T-helper 2 cell treated with Interferon-gamma antibody and Interleukin-4, amounts not matched to agents 5 μg/mL and 100 μg/mL, for 36 hours (primary cell): Measurements from ENCODE around the gene BPIFB1.

Experiments used
- DNase-seq: peaks from one replicate; pipeline ENCODE4 v3.0.0; 2021; ENCODE audit warnings: low spot score
- H3K27ac Mint-ChIP-seq: one replicate; pipeline ENCODE4 v1.8.0; 2021; ENCODE audit warnings: mild to moderate bottlenecking, mixed read lengths
- H3K27me3 Mint-ChIP-seq: one replicate; pipeline ENCODE4 v1.8.0; 2021; ENCODE audit warnings: low read depth, mixed read lengths
- H3K36me3 Mint-ChIP-seq: one replicate; pipeline ENCODE4 v1.8.0; 2021; ENCODE audit warnings: low read depth, mixed read lengths
- H3K4me1 Mint-ChIP-seq: one replicate; pipeline ENCODE4 v1.8.0; 2021; ENCODE audit warnings: low read depth, mixed read lengths
- H3K4me3 Mint-ChIP-seq: one replicate; pipeline ENCODE4 v1.8.0; 2022; ENCODE audit warnings: mild to moderate bottlenecking, moderate library complexity, mixed read lengths
- H3K9me3 Mint-ChIP-seq: one replicate; pipeline ENCODE4 v1.8.0; 2021; ENCODE audit warnings: mixed read lengths

The BPIFB1 gene

DNA sequence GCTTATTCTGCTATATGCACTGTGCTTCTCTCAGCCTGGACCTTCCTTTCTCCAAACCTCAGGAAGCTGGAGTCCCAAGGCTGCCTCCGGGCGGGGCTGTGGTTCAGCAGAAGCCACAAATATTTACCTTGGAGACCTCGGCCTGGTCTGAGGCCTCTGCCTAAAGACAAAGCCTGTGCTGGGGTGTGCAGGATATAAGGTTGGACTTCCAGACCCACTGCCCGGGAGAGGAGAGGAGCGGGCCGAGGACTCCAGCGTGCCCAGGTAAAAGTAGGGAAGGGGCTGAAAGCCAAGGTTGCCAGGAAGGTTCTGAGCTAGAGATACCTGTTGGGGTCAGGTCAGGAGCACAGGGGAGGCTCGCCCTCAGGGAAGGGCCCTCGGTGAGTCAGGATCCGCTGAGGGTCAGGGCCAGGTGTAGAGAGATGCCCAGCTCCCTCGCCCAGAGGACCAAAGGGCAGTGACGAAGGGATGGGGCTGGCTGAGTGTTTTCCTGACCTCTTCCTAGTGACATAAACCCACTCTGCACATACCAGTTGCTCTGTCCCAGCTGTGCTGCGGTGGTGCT, at the start of gene BPIFB1:
Gene BPIFB1 (plus strand): TSS at position 224 of the 565 bp plus-strand sequence. CDS start 2,860 bp downstream, outside the sequence.
- Mint-ChIP-seq H3K4me3 (no peak within 1 kb of the TSS), H3K27ac (no peak within 1 kb of the TSS), H3K4me1 (no peaks in the 10 kb centered on the region), H3K36me3 (no peaks in the 10 kb centered on the region), H3K9me3 (no peaks in the 10 kb centered on the region), H3K27me3 (peaks cover 4% of the 10 kb centered on the region)
- no peak for DNase-seq

DNA sequence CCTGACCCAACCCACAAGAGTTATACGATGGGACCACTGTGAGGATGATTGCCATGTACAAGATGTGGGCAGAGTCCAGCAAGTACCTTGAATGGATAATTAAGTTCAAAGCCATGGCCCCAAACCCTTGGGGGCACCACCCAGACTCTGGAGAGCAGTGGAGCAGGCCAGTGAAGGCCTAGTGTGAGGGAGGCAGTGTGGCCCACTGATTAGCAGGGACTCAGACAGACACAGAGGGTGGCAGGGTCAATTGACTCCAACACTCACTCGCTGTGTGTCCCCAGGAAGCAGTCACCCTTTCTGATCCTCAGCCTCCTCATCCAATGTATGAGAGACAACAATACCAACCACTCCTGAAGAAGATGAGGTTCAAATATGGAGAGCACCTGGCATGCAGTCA, 49.0 kb upstream of the BPIFB1 start:
- DNase-seq, result no peak
- Mint-ChIP-seq H3K4me1 (peaks cover 5% of the 10 kb centered on the region), H3K36me3 (no peaks in the 10 kb centered on the region), H3K27ac (no peak overlapping the region), H3K27me3 (no peaks in the 10 kb centered on the region), H3K4me3 (no peak overlapping the region), H3K9me3 (no peaks in the 10 kb centered on the region)

- no peak for DNase-seq
- no peaks in the 10 kb centered on the region for H3K27me3 Mint-ChIP-seq
Measured at GRCh38 chr20:33235696-33236095, 47.3 kb upstream of the BPIFB1 start, which contains the start of gene BPIFA1. BPIFA1 (plus strand) TSS chr20:33235996; CDS start chr20:33237712, 1,716 bp downstream.

DNA sequence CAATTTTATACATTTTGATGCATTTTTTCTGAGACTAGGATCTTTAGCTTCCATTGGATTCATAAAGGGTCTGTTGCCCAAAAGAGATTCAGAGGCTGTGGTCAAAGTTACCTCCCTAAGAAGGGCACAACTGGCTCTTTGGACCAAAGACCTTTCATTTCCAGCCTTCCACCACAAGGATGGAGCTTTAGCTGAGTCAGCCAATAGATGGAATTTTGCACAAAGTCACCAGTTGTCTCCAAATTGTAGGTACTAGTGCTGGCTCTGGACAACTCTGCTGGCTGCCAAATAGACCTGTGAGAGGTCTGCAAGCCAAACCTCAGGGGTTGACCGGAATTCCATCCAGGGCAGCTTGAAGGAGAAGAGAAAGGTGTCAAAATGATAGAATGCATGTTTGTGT, 46.7 kb upstream of the BPIFB1 start:
- Mint-ChIP-seq H3K4me3 (no peak overlapping the region), H3K4me1 (no peaks in the 10 kb centered on the region), H3K36me3 (no peaks in the 10 kb centered on the region), H3K9me3 (no peaks in the 10 kb centered on the region), H3K27ac (no peak overlapping the region), H3K27me3 (no peaks in the 10 kb centered on the region)
- no peak for DNase-seq

More at GRCh38 chr20:33235696-33236095, 47.3 kb upstream of the BPIFB1 start, which contains the start of gene BPIFA1:
- H3K4me3 Mint-ChIP-seq, result no peak within 1 kb of the TSS
- no peaks in the 10 kb centered on the region for H3K4me1 Mint-ChIP-seq
- no peaks in the 10 kb centered on the region for H3K9me3 Mint-ChIP-seq
- H3K36me3 Mint-ChIP-seq, result no peaks in the 10 kb centered on the region
- H3K27ac Mint-ChIP-seq, result no peak within 1 kb of the TSS

DNA sequence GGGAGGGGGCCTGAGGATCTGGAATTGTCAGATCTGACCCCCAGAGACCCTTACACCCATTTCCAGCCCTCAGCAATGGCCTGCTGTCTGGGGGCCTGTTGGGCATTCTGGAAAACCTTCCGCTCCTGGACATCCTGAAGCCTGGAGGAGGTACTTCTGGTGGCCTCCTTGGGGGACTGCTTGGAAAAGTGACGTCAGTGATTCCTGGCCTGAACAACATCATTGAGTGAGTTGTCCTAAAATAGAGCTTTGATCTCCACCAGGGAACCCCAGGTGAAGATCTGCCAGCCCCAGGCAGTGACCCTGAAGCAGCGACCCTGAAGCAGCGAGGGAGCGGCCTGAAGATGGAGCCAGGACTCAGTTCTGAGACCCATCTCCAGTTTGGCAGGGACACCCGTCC, 45.0 kb upstream of the BPIFB1 start:
- Mint-ChIP-seq H3K27ac (no peak overlapping the region), H3K36me3 (no peaks in the 10 kb centered on the region), H3K4me3 (no peak overlapping the region), H3K9me3 (no peaks in the 10 kb centered on the region), H3K27me3 (no peaks in the 10 kb centered on the region), H3K4me1 (no peaks in the 10 kb centered on the region)
- DNase-seq, result no peak

- H3K4me1 Mint-ChIP-seq, result no peaks in the 10 kb centered on the region
- peaks cover 3% of the 10 kb centered on the region for H3K27me3 Mint-ChIP-seq
Measured at GRCh38 chr20:33239418-33239817, 43.6 kb upstream of the BPIFB1 start.

GRCh38 chr20:33239979-33240736, 42.9 kb upstream of the BPIFB1 start:
- H3K9me3 Mint-ChIP-seq, result no peaks in the 10 kb centered on the region

More at GRCh38 chr20:33239418-33239817, 43.6 kb upstream of the BPIFB1 start:
- Mint-ChIP-seq H3K36me3 (no peaks in the 10 kb centered on the region), H3K9me3 (no peaks in the 10 kb centered on the region), H3K4me3 (no peak overlapping the region), H3K27ac (no peak overlapping the region)
- DNase-seq, result no peak

DNA sequence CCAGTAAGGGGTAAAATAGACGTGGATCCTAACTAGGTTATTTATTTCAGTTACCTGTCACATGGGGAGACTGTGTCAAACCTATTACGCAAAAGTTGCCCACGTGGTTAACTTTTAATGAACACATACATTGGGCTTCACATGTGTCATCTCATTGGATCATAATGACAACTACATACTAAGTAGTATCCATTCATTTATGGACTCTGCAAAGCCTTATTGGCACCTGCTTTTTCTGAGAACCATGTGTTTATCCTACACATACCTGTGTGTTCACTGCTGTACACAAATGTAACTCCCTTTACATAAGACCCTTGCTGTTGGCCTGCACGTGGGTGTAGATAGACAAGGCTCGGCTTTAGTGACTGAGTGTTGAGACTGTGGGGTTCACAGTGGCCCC, 42.1 kb upstream of the BPIFB1 start:
- no peak for DNase-seq

More at GRCh38 chr20:33239979-33240736, 42.9 kb upstream of the BPIFB1 start:
- Mint-ChIP-seq H3K27me3 (peaks cover 4% of the 10 kb centered on the region), H3K4me1 (no peaks in the 10 kb centered on the region), H3K27ac (no peak overlapping the region), H3K4me3 (no peak overlapping the region), H3K36me3 (no peaks in the 10 kb centered on the region)
- no peak for DNase-seq

DNA sequence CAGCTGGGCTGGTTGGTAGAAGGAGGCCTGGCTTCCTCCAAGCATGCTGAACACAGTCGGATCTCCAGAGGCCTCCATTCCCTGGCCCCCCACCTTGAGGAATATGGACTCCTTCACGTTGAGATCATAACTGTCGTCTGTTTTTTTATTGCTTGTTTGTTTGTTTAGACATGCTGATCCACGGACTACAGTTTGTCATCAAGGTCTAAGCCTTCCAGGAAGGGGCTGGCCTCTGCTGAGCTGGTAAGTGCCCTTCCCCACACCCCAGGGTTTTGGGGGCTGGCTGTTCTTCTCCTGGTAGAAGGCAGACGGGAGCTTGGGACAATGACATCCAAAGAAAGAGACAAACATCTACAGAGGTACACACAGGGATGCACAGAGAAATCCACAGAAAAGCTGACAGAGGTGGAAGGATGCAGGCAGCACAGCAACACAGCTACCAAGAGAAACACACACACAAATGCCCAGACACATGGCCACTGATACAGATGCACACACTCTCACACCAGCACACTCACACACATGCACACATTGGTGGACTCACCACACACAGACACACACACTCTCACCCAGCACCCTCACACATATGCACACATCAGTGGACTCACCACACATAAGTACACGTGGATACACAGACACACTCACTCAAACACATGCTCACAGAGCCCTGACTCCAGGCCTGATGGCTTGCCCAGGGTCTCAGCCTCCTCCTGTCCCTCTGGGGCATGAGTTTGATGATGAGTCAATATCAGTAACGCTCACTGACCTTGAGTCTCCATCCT, 40.5 kb upstream of the BPIFB1 start:
- no peak for DNase-seq
- H3K27me3 Mint-ChIP-seq, result peaks cover 4% of the 10 kb centered on the region
- no peaks in the 10 kb centered on the region for H3K4me1 Mint-ChIP-seq
- H3K4me3 Mint-ChIP-seq, result no peak overlapping the region
- H3K9me3 Mint-ChIP-seq, result no peaks in the 10 kb centered on the region
- no peaks in the 10 kb centered on the region for H3K36me3 Mint-ChIP-seq
- H3K27ac Mint-ChIP-seq, result no peak overlapping the region

More for the DNA sequence above, 42.1 kb upstream of the BPIFB1 start:
- H3K27ac Mint-ChIP-seq, result no peak overlapping the region
- no peaks in the 10 kb centered on the region for H3K4me1 Mint-ChIP-seq
- H3K4me3 Mint-ChIP-seq, result no peak overlapping the region
- no peaks in the 10 kb centered on the region for H3K9me3 Mint-ChIP-seq
- H3K36me3 Mint-ChIP-seq, result no peaks in the 10 kb centered on the region
- H3K27me3 Mint-ChIP-seq, result peaks cover 4% of the 10 kb centered on the region

- Mint-ChIP-seq H3K27ac (no peak overlapping the region), H3K4me3 (no peak overlapping the region)
Measured at GRCh38 chr20:33246077-33246476, 36.9 kb upstream of the BPIFB1 start.

GRCh38 chr20:33249456-33249855, 33.6 kb upstream of the BPIFB1 start:
- H3K36me3 Mint-ChIP-seq, result no peaks in the 10 kb centered on the region
- H3K27ac Mint-ChIP-seq, result no peak overlapping the region
- peaks cover 3% of the 10 kb centered on the region for H3K27me3 Mint-ChIP-seq
- no peak for DNase-seq
- no peaks in the 10 kb centered on the region for H3K9me3 Mint-ChIP-seq
- no peak overlapping the region for H3K4me3 Mint-ChIP-seq
- H3K4me1 Mint-ChIP-seq, result no peaks in the 10 kb centered on the region

More at GRCh38 chr20:33246077-33246476, 36.9 kb upstream of the BPIFB1 start:
- Mint-ChIP-seq H3K36me3 (no peaks in the 10 kb centered on the region), H3K4me1 (no peaks in the 10 kb centered on the region), H3K27me3 (peaks cover 4% of the 10 kb centered on the region), H3K9me3 (no peaks in the 10 kb centered on the region)
- DNase-seq, result no peak

- Mint-ChIP-seq H3K4me3 (no peak overlapping the region), H3K27ac (no peak overlapping the region), H3K27me3 (peaks cover 3% of the 10 kb centered on the region), H3K36me3 (no peaks in the 10 kb centered on the region), H3K9me3 (no peaks in the 10 kb centered on the region), H3K4me1 (no peaks in the 10 kb centered on the region)
- DNase-seq, result no peak
Measured at GRCh38 chr20:33250666-33251065, 32.3 kb upstream of the BPIFB1 start.

DNA sequence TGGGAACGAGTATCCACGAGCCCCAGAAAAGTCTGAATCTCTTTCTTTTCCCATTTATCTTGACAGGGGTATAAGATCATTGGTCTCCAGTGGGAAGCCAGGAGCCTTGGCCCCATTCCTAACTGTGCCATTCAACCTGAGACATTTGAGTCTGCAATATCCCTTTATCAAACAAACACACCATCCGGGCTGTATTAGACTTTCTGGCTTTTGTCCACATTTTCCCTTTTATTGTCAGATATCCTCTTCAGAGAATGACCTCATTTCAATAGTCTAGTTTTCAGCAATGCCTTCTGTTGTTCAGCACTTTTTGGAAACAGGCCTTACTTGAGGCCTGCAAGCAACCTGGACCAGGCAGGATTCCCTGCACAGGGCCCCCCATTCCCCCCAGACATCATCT, 31.5 kb upstream of the BPIFB1 start:
- Mint-ChIP-seq H3K9me3 (no peaks in the 10 kb centered on the region), H3K4me1 (no peaks in the 10 kb centered on the region), H3K27me3 (peaks cover 5% of the 10 kb centered on the region), H3K4me3 (no peak overlapping the region), H3K27ac (no peak overlapping the region), H3K36me3 (no peaks in the 10 kb centered on the region)
- no peak for DNase-seq

GRCh38 chr20:33252460-33252859, 30.6 kb upstream of the BPIFB1 start:
- Mint-ChIP-seq H3K4me3 (no peak overlapping the region), H3K27ac (no peak overlapping the region)

More at GRCh38 chr20:33252460-33252859, 30.6 kb upstream of the BPIFB1 start:
- peaks cover 5% of the 10 kb centered on the region for H3K27me3 Mint-ChIP-seq
- H3K9me3 Mint-ChIP-seq, result no peaks in the 10 kb centered on the region
- no peaks in the 10 kb centered on the region for H3K4me1 Mint-ChIP-seq
- H3K36me3 Mint-ChIP-seq, result no peaks in the 10 kb centered on the region
- no peak for DNase-seq
